Renal cortex interstitium (tissue), 11 donors: ENCODE data around the gene FARS2. TPM values are rescaled to one million over a fixed set of nuclear protein-coding genes. Genes with fewer than 3 reads are reported as not detected.

Experiments
- DNase-seq, 11 donors: peaks; one replicate each; pipeline ENCODE4 v3.0.0-alpha.2; 2013; ENCODE audit warnings: low read depth in 9 of 11, low spot score in 4 of 11; ENCODE audit errors: extremely low read depth in 1 of 11
- polyA plus RNA-seq, 3 donors: library from polyadenylated mRNA; unstranded; fragments of 120-200 nt; gene quantifications; one replicate each; pipeline ENCODE4 v1.2.1, GENCODE V29; 2013; ENCODE audit not compliant: insufficient read length in 3 of 3

Gene FARS2
- polyA plus RNA-seq, 3 donors: 18.9 to 21.7 (median 20.0) TPM

GRCh38 chr6:5706124-5707033 is 445.1 kb downstream of the FARS2 start:
- no peak for DNase-seq

DNA sequence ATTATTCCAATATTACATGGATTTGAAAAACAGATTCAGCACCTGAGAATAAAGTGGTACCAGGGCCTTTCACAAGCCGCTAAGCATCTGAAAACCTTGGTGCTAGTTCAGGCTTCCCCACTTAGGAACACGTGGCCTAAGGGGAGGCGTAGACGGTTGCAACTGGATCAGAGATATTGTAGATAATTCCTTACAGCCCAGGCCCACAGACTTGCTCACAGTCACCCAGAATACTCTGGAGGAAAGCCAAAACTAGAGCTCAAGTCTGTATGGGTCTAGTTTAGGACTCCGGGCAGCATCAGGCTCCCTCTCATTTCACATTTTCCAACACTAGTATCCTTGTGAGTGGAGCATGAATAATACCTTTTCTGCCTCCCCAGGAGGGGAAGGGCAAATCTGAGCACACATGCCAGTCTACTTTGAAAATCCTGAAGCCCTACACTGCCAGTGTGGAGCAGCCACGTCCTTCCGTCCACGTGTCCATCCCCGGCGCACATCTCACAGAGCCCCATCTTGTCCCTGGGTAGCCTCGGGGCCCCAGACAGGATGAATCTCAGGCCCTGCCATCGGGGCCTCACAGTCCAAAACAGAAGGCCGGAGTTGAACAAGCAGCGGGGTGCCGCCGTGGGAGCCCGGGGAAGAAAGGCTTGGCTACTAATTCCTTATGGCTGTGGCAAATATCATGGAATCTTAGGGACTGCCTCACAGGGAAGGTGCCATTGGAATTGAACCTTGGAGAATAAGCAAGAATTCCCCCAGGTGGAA is 446.1 kb downstream of the FARS2 start:
- no peak for DNase-seq

GRCh38 chr6:5710516-5710915 is 449.2 kb downstream of the FARS2 start:
- no peak for DNase-seq

GRCh38 chr6:5710936-5711335 is 449.6 kb downstream of the FARS2 start:
- DNase-seq: no peak

- DNase-seq: no peak
Measured at GRCh38 chr6:5712349-5713215, 451.3 kb downstream of the FARS2 start.

DNA sequence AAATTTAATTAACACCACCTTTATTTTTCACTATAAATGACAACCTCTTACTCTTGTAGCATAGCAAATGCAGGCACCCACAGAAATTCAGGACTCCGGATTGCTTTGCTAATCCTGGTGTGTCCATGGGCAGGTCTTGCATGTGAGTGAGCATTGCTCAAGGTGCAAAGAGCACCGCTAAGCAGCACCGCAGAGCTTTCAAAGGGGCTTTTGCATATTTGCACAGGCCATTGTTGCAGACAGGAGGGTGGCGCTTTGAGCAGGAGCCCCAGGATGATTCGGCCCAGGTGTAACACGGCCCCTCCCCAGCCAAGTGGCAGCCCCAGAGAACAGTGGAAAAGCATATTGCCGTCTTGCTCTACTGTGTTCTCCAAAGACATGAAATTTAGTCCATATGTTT is 452.2 kb downstream of the FARS2 start:
- DNase-seq: no peak

DNA sequence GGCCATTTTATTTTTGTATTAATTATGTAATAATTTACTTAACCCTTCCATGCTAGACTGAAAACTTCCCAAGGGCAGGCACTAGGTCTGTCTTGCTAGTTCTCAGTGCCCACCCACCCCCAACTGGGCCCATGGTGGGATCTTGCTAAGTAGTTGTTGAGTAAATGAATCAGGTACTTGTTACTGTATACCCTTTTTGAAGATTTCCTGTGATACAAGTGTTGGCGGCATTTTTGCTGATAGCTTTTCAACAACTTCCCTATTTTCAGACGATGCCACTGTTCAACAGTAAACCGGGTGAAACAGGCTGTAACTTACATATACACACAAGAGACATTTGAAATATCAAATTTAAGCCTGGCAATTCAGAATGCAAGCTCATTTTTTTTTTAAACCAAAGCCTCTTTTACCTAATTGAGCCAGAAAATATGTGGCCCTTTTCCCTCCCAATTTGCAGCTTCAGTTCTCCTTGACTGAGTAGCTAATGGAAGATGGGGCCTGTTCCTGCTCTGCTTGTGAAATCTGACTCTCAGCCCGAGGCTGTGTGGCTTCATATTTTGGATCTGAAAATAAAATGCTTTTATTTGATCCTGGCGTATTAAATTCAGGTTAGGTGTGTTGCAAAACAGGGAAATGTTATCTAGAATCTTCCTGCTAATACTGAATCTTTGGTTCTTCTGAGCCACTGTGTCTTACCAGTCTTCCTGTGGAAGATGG is 457.1 kb downstream of the FARS2 start:
- DNase-seq: no peak

- DNase-seq: no peak
Measured at GRCh38 chr6:5723841-5724691, 462.8 kb downstream of the FARS2 start.

GRCh38 chr6:5724911-5725310 is 463.6 kb downstream of the FARS2 start:
- no peak for DNase-seq

GRCh38 chr6:5726976-5727718 is 465.8 kb downstream of the FARS2 start:
- DNase-seq: no peak

- DNase-seq: no peak
Measured at GRCh38 chr6:5728351-5729079, 467.2 kb downstream of the FARS2 start.

DNA sequence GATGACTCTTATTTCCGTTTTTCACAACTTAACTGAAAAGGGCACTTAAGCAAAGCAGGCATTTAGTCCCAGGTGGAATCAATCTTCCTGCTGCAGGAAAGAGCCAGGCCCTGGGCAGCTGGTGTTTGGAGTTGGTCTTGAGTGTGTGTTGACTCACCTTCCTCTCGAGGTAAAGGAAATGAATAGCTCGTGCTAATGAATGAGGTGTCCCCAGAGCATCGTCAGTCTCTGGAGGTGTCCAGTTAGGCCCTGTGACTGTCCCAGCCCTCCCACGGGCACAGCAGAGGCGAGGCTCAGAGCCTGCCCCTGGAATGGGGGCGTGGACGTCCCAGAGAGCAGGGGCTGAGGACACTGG is 467.7 kb downstream of the FARS2 start:
- DNase-seq: no peak

DNA sequence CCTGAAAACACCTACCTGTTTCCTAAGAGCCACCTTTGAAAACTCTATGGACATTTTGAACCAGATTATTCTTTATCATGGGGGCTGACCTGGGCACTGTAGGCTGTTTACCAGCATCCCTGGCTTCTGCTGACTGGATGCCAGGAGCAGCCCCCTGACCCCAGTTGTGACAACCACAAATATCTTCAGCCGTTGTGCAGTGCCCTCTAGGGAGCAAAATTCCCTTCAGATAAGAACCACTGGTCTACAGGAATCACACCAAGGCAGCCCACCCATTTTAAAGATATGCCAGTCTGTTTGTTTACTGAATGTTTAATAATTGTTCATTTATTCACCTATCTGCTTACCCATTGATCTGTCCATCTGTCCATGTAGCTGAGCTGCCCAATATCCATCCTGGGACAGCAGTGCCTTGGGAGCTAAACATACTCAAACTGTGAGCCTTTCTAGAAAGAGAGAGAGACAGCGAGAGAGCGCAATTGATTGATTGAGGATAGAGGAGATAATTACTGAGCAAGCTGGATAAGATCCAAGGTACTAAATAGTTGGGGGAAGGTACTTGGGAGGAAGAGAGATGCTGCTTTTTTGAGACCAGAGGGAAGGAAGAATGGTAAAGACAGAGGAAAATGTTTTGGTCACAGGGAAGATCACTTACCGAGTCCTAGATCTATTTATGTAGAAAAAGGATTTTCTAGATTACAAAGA is 468.7 kb downstream of the FARS2 start:
- DNase-seq: no peak

DNA sequence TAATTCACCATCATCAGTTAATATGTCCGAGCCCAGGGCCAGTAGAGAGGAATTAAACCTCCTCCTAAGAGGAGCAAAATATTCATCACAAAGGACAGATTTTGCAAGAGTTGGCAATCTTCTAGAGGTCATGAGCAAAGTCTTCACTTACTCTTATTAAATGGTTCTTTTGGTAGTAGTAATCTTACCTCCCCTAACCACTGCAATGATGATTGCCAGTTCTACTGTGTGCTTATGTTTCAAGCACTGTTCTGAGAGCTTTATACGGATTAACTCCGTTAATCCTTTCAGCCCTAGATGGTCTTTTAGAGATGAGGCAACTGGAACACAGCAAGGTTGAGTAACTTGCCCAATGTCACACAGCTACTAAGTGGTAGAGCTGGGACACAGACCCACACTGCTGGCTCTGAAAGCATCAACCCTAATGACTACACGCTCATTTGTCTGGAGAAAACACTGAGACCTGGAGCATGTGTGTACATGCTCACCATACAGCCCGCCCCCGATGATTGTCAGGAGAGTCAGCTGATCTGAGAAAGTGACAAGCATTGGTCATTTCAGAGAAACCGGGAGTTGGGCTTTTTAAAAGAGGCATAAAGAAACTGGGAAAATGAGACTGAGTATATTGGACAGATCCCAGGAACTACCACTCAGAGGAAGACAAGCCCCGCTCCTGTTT is 469.4 kb downstream of the FARS2 start:
- DNase-seq: no peak

- no peak for DNase-seq
Measured at GRCh38 chr6:5731435-5731834, 470.1 kb downstream of the FARS2 start.

DNA sequence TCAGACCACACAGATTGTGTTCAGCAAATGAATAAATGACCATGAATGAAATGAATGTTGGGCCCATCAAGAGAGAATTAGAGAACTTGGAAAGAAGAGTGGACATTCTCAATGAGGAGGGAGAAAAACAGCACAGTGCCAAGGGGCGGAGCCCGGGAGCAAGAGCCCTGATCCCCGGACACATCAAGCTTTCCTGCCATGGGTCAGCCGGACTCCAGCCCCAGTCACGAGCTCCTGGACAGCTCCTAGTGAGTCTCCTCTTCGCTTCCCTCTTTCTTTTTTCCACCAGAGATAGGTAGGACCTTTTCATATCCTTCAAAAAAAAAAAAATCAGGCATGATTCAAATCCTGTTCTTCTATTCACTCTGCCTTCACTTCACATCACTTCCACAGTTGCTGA is 471.2 kb downstream of the FARS2 start:
- no peak for DNase-seq
